ENCODE results near the gene TBC1D21.
"Not testable (repeated sequence)": the region's sequence is repeated elsewhere in the genome, so short reads cannot be mapped to it uniquely, and the experiment has no call there.

The TBC1D21 gene

DNA sequence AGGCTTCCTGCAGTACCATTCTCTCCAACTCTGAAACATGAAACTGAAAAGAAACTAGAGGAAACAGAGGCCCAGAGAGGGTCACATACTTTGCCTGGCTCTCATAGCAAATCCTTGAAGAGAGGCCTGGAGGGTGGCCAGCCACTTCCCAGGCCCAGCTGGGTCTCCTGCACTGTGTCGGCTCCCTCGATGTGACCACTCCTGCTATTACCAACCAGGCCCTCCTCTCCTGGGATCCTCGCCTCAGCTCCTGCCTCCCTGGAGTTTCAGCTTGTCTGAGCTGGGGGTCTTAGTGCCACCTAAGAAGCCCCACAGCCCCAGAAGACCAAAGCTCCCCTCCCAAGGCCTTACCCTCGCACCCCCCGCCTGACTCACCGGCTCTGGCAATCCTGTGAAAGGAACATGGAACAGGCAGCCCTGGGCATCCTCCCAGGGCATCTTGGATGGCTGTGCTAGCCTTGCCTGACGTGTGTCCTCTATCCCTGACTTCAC is 57.5 kb downstream of the TBC1D21 start:
- no peak for DNase-seq

DNA sequence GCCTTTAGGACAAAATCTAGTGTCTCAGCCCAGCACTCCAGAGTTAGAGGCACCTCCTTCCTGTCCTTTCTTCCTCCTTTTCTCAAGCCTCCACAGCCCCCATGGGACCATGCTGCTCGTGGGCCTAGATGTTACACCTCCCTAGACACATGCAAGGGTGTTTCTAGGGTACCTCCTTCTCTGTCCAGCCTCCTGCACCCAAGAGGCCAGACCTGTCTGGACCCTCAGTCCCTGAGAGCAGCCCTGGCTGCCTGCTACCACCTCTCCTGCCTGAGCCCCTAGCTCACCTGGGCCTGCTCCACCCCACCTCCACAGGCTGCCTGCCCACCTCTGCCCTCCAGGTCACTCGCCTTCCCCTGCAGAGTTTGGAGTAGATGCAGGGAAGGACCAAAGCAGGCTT is 58.1 kb downstream of the TBC1D21 start:
- no peak for DNase-seq

DNA sequence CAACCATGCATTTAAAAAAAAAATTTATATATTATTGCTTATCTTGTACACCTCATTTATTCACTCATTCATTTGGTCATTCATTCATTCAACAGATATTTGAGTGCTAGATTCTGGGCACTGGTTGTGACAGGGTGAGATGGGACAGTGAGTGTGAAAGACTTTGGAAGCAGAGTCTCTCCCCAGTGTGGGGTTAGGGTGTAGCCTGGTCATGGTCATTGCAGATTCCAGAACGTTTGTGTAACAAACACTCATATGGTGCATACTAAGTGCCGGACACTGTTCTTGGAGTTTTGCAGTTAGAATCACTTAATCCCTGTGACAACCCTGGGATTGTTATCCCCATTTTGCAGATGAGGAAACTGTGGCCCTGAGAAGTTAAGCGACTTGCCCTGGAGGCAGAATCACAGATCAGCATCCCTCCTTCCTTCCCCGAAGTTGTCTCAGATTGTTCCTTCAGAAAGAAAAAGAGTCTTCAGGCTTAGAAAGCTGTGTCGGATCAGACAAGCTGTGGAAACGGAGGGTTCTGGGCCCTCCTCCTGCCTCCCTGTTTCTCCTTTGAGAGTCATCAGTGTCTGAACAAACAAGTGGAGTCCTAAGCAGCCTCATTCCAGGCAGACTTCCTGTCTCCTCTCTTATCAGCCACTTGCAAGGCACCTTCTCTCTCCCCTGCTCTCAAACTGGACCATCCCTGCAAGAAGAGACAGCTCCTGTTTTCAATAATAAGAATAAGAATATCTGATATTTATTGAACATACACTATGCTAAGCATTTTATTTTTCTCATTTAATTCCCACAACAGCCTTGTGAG is 59.2 kb downstream of the TBC1D21 start:
- DNase-seq: no peak

DNA sequence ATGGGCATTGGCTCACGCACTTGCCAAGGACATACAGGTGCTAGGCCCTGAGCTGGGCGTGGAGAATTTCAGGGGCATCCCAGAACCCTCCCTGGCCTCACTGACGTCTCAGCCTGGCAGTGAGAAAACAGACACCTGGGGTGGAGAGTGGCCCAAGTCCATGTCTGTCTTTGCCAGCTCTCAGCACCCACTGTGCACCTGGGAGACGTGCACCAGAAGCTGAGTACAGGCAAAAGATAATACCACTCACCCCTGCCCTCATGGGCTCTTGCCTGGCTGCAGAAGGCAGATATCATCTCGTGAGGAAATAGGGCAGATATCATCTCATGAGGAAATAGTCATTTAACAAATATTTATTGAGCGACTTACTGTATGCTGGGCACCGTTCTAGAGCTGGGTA is 60.9 kb downstream of the TBC1D21 start:
- no peak for DNase-seq

DNA sequence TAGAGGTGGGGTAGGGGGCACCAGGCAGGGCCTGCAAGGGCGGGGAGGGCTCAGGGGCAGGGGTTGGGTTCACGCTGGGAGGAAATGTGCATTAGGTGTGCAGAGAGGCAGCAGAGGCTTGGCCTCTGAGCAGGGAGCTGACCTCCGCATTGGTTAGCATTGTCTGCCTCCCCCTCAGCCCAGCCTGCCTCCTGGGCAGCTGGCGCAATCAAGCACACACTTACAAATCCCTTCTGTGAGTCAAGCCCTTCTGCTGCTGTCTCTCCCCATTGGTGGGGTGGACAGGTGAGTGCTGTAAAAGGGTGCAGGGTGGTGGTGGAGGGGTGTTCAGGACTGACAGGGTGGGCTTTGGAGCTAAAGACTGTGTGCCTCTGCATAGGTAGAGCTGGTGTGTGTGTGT is 62.2 kb downstream of the TBC1D21 start:
- no peak for DNase-seq

DNA sequence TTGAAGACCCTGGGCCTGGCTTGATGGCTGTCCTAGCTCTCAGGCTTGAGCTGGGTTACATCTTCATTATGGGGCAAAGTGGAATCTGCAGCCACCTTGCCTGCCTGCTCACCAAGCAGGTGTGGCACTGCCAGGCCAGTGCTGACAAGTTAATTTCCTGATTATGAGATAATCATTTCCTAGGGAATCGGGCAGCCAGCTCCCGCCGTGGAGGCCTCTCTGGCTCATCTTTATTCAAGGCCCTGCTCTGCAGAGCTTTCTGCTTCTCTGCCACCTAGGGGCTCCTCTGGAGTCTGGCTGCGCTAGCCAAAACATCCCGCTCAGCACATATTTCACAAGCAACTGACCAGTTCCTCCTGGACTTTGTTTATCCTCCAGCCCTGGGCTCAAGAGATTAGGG is 62.8 kb downstream of the TBC1D21 start:
- DNase-seq: no peak

DNA sequence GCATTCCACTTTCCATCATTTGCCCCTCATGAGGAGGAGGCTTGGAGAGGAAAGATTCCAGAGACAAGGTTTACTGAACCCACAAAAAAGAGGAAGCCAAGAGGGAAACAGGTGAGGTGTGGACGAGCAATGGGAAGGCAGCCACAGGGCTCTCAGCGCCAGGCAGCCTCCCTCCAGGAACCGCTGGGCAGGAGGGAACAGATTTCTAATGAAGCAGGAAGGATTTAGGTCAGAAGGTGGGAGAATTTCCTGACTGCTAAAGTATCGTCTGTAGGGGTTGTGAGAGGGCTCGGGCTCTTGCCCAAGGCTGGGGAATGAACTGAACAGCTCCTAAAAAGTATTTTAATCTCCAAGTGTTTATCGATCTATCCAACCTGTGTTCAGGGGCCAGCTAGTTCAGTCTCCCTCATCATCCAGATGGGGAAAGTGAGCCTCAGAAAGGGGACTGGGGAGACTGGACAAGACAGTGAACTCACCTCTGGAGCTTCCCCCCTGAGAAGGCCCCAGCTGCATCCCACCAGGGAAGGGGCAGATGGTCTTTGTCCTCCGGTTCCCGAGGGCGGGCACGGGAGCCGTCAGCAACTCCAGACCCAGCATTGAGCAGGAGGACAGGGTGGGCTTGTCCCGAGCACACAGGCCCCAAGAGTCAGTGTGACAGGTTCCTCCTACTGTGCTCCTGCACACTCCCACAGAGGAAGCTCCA is 63.4 kb downstream of the TBC1D21 start:
- no peak for DNase-seq

DNA sequence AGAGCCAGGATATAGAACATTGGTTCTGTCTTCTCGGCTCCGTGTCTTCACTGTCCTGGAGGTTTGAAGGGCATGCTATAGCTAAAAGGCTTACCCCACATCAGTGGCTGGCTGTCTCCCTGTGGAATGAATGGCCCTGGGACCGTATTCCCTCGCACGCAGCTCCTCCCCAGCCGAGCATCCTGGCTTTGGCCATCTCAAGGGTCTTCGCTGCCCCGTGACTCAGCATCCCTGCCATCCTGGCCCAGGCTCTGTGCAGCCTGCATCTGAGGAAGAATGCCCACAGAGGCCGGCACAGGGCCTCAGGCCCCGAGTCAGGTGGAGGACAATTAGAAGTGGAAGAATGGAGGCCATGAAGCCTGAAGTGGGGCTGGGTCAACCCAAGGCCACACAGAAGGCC is 63.9 kb downstream of the TBC1D21 start:
- no peak for DNase-seq

DNA sequence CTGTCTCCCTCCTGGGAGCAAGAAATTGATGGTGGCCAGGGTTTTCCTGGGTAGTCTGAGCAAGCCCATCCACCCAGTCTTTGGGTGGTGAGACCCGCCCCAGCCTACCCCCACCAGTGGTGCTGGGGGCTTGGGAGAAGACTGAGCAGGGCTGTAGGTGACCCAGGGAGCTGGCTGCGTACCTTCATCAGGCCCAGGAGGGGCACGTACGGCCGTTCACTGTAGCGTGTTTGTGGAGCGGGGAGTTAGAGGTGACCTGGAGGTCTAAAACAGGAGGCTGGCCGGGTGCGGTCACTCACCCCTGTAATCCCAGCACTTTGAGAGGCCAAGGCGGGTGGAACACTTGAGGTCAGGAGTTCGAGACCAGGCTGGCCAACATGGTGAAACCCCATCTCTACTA is 64.4 kb downstream of the TBC1D21 start:
- no peak for DNase-seq

DNA sequence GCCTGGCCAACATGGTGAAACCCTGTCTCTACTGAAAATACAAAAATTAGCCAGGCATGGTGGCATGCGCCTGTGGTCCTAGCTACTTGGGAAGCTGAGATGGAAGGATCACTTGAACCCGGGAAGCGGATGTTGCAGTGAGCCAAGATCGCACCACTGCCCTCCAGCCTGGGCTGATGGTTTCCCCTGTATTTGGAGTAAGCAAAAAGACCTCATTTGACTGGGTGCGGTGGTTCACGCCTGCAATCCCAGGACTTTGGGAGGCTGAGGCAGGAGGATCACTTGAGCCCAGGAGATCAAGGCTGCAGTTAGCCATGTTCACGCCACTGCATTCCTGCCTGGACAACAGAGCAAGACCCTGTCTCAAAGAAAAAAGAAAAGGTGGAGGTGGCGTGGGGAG is 65.2 kb downstream of the TBC1D21 start:
- not testable (repeated sequence) for DNase-seq

Data from DMS53 (cell line).